GM21717 (cell line): ENCODE data around the gene LRRC70.
"Not testable (repeated sequence)": the region's sequence is repeated elsewhere in the genome, so short reads cannot be mapped to it uniquely, and the experiment has no call there.

Source experiments
- ATAC-seq: cut with Tn5 transposase; IDR thresholded peaks from one replicate; pipeline ENCODE4 v1.9.1; 2021; ENCODE audit warnings: mild to moderate bottlenecking, moderate library complexity; ENCODE audit not compliant: unreplicated experiment

Gene LRRC70

GRCh38 chr5:62578540-62578939 is at the start of gene LRRC70:
TSS of gene LRRC70 (plus strand) at chr5:62578819. CDS start at chr5:62579439, 620 bp downstream.
- peak; percentile 87 for ATAC-seq

GRCh38 chr5:62533597-62533996 is 45.0 kb upstream of the LRRC70 start:
- no peak for ATAC-seq

- ATAC-seq, result no peak
Measured at GRCh38 chr5:62534461-62535236, 44.0 kb upstream of the LRRC70 start.

- no peak for ATAC-seq
Measured at GRCh38 chr5:62536232-62536631, 42.4 kb upstream of the LRRC70 start.

- ATAC-seq, result no peak
Measured at GRCh38 chr5:62536783-62537182, 41.8 kb upstream of the LRRC70 start.

- ATAC-seq, result no peak
Measured at GRCh38 chr5:62538017-62538942, 40.3 kb upstream of the LRRC70 start.

GRCh38 chr5:62542720-62543119 is 35.9 kb upstream of the LRRC70 start:
- ATAC-seq, result no peak

GRCh38 chr5:62547945-62548630 is 30.5 kb upstream of the LRRC70 start:
- no peak for ATAC-seq

GRCh38 chr5:62550103-62550502 is 28.5 kb upstream of the LRRC70 start:
- ATAC-seq, result no peak

- no peak for ATAC-seq
Measured at GRCh38 chr5:62555930-62556329, 22.7 kb upstream of the LRRC70 start.

GRCh38 chr5:62558941-62559340 is 19.7 kb upstream of the LRRC70 start:
- ATAC-seq, result no peak

GRCh38 chr5:62560786-62561185 is 17.8 kb upstream of the LRRC70 start:
- no peak for ATAC-seq

GRCh38 chr5:62561896-62562295 is 16.7 kb upstream of the LRRC70 start:
- ATAC-seq, result no peak

GRCh38 chr5:62562867-62563266 is 15.8 kb upstream of the LRRC70 start:
- no peak for ATAC-seq

- no peak for ATAC-seq
Measured at GRCh38 chr5:62564101-62564500, 14.5 kb upstream of the LRRC70 start.

GRCh38 chr5:62565740-62566139 is 12.9 kb upstream of the LRRC70 start:
- not testable (repeated sequence) for ATAC-seq

GRCh38 chr5:62568143-62568542 is 10.5 kb upstream of the LRRC70 start:
- no peak for ATAC-seq

- ATAC-seq, result no peak
Measured at GRCh38 chr5:62568800-62569432, 9.7 kb upstream of the LRRC70 start.

GRCh38 chr5:62569470-62569869 is 9.1 kb upstream of the LRRC70 start:
- ATAC-seq, result no peak

GRCh38 chr5:62572918-62573514 is 5.6 kb upstream of the LRRC70 start:
- no peak for ATAC-seq
